HL-60/S4 treated with retinoic acid at 250 ng/mL for 4 days and 3 days (cell line): ENCODE data around the gene SLX4IP.
"Not testable (repeated sequence)": the region's sequence is repeated elsewhere in the genome, so short reads cannot be mapped to it uniquely, and the experiment has no call there.

Experiments used
- in situ Hi-C: fragments of 300-500 bp; cut with MboI; formaldehyde crosslinking; loops from 2 replicates; pipeline ENCODE4 v1.7.0; 2022; ENCODE audit warnings: low sequenced_read_pairs

The SLX4IP gene

GRCh38 chr20:10563935-10564492, 128.9 kb downstream of the SLX4IP start:
- in situ Hi-C loops: no loop called here

DNA sequence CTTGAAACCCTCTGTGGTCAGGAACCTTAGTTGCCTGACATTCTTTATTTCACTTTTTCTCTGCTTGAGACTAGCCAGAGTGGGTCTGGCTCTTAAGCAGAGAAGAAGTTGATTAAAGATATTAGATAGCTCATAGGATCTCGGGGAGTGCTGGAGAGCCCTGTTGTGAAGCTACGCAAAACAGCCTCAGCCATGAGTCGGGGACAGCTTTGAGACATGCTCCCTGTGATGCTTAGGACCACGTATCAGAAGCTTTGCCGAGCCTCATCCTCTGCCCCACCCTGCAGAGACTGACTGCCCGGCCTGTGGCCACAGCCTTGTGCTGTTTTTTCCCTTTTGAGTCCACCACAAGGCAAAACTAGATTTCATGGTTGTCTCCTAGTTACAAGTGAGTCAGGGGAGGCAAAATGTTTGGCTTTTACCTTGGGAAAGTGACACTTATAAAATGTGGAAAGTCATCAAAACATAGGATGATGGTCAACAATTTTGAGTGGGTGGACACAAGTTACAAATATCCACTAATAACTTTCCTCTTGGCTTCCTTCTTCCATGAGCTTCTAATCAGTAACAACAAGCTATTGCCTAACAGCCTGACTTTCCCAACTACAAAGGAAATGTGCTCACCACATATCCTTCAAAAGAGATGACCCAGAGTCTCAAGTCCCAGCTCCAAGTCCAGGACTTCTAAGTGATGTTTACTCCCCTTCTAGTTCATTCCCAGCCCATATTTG, 130.3 kb downstream of the SLX4IP start:
- in situ Hi-C loops: no loop called here

DNA sequence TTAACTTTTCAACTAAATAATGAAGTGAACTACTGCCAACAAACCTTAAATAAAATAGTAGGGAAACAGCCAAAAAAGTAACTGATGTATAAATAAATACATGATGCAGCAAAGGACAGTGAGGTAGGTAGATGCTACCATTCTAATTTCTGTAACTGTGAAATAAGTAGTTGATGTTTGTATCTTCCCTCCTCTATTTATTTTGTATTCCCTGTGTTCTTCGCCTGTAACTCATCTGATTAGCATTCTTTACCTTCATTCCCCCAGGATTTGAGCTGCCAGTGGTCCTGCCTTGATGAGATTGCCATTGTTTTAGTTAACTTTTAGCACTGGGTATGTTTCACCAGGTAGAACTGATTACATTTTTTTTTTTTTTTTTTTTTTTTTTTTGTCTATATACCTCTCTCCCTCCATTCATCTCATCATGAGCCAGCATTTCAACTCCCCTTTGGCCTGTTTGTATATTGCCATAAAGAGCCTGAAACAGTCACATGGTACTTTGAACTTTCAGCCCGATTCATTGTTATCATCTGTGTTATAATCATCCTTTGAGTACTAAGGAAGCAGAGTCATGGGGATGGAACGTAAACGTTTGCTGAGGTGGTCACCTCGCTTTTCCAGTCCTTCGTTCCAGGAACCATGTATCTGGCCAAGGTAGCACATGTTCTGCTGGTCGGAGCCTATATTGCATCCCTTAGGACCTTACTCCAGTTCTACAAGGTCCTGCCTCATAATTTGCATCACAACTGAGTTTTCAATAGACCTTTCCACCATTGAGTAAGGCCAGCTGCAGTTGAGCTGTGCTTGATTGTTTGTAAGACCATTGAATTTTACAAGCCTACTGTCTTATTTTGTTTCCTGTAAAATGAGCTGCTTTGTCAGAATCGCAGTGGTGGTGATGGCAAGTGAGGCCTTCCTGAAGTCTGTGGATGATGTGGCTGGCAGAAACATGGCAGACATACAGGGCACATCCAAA, 131.1 kb downstream of the SLX4IP start:
- in situ Hi-C loops: no loop called here

DNA sequence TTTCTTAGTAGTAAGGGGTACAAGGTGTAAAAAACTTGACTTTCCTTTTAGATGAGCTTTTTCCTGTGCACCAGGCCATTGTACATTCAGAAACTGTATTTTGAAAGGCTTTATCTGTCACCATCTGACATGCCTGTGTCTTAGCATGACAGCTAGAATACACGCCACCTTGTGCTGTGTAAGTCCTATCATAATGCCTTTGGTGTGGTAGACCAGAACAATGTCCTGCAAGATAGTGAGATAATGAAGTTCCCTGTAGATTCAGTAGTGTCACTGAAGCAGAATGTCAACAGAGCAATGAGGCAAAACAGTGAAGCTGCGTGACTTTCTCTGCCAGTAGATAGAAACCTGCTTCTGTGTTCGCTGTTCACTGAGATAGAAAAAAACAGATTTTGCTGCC, 132.9 kb downstream of the SLX4IP start:
- in situ Hi-C loops: no loop called here

- in situ Hi-C loops: no loop called here
These were observed 136.3 kb downstream of the SLX4IP start for GRCh38 chr20:10571313-10571815.

DNA sequence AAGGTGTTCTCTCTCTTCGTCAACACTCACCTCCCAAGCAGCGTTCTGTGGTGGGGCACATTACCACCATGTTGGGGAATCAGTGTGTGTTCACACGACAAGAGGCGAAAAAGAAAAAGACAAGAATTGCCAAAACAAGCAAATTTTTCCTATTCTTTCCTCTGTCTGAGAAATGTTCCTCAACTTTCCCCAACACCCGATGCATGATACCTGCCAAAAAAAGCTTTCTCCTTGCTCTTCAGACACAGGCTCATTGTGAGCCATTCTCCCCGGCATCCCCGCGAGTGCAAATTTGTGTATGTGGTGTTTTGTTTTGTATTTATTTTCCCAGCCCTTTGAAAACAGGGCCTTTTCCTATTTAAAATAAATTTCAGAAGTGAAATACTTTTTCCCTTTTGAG, 137.7 kb downstream of the SLX4IP start:
- in situ Hi-C loops: no loop called here

DNA sequence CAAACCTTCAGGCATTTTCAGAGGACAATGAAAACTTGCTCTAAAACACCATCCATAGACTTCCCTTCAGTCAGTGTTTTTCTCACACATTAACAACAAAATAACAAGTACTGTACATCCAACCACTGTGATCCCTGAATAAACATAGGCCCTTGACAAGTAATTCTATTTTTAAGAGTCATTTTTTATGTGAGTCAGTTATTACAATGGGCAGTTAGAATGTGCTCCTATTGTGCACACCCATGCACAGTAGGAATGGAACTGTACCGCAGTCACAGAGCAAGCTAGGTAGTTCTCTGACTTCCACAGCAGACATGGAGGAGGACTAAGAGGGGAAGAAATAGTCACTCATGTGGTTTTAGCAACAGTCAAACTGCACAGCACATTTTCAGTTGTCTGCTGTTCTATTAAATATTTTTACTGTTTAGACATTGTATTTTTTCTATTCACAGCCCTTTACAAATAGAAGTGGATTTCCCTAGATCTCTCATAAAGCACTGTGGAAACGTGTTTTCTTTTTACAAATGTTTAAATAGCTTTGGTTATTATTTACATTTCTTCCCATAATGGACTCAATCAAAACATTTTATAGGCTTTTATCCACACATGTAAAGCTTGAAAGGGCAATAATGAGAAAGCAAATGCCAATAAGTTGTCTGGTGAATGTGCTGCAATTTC, 138.3 kb downstream of the SLX4IP start:
- in situ Hi-C loops: no loop called here

DNA sequence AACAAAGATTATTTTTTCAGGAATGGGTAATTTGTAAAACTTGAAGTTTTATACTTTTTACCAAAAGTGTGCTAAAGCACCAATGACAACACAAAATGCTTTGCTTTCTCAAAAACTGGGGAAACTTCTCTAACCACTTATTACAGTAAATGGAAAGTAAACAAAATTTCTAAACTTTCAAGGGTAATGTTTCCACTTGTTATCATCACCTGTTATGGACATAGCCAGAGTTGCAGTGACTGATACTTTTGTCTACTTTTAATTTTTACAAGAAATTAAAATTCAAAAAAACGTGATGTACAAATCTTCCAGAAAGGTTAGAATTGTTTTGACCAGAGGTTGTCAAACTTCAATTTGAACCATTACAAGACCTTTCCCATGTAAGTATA, 138.8 kb downstream of the SLX4IP start:
- in situ Hi-C loops: no loop called here

DNA sequence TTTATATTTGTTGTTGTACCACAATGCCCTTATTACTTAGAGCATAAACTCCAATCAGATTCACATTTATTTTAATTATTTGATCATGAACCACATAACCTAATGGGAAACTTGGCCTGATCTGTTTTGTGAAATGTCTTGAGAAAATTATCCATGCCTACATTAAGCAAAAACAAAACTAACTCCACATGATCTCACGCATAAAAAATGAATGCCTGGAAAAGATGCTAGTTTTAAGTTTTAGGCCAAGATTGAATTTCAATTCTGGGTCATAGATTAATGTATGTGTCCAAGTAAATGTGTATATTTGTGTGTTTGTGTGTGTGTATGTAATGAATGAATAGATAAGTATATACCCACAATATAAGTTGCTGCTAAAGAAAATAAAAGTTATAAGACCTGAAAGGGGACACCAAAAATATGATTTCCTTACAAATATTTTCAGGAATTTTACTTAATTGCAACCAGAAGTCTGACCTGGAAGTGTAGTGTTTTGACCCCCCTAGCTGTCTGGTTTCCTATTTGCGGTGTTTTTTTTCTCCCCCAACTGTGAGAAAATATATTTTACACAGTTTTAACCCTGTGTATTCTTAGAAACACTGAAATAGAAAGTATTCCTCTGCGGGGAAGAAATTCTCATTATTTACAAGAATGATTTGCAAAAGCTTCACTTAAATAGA, 141.4 kb downstream of the SLX4IP start:
- in situ Hi-C loops: no loop called here

DNA sequence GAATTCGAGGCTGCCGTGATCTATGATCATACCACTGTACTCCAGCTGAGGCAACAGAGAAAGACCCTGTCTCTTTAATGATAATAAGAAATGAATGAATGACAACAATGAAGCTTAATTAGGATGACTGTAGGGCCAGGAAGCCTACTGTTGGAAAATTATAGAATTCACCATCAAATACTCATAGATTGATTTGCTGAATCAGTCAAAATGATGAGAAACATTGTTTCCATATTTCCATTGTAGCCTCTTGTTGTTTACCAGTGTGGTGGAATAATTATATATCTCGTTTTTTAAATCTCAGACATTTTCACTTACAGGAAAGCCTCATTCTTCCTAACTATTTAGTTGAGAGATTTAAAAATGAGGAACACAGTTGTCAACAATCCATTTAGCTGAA, 142.5 kb downstream of the SLX4IP start:
- in situ Hi-C loops: no loop called here

DNA sequence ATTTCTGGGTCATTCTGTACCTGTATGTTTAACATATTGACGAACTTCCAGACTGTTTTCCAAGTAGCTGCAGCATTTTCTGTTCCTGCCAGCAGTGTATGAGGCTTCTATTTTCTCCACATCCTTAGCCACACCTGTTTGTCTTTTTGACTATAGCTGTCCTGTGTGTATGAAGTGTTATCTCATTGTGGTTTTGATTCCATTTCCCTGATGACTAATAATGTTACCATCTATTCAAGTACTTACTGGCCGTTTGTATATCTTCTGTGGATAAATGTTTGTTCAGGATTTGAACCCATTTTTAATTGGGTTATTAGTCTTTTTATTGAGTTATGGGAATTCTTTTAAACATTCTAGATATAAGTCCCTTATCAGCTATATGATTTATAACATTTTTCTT, 143.5 kb downstream of the SLX4IP start:
- in situ Hi-C loops: no loop called here

- in situ Hi-C loops: no loop called here
These were observed 144.8 kb downstream of the SLX4IP start for GRCh38 chr20:10579942-10580341.

DNA sequence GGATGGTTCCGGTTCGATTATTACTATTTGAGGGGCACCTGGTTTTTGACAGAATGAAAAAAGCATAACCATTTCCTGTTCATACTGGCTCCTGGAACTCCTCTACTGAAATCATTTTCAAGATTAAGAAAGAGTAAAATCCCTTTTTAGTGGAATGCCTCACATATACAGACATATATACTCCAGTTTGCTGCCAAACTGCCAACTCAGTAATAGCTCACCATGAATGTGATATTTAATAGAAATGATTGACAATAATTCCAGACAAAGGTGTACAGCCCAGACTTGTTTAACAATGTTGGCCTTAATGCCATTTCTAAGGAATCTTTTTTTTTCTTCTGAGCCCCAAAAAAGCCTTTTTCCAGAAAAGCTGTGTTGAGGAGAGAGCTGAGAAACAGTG, 145.6 kb downstream of the SLX4IP start:
- in situ Hi-C loops: no loop called here

GRCh38 chr20:10581823-10582222, 146.7 kb downstream of the SLX4IP start:
- in situ Hi-C loops: no loop called here

DNA sequence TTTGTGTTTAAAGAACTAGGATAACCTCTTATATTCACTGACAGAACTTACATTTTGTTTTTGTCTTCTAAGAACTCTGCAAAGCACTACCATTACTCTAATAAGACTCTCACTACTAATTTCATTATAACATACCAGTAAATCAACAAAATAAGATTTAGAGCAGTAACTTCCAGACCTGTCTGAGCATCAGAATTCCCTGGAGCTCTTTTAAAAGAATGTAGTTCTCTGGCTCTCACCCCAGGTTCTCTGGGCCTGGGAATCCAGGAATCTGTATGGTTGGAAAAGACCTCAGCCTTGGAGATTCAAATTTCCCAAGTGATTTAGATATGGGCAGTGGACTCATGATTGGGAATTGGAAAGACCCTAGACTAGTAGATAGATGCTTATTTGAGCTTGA, 149.3 kb downstream of the SLX4IP start:
- in situ Hi-C loops: no loop called here

DNA sequence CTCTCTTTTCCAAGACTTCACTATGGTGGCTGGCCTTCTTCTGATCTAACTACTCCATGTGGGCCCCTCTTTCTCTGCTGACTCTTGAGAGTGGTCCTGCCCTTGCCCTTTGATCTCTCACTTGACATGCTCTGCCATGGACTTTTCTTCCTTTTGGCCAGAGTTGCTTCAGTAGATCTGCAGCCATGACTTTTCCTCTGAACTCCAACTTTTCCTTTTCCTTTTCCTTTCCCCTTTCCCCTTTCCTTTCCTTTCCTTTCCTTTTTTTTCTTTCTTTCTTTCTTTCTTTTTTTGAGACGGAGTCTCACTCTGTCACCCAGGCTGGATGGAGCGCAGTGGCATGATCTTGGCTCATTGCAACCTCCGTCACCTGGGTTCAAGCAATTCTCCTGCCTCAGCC, 150.2 kb downstream of the SLX4IP start:
- in situ Hi-C loops: no loop called here

DNA sequence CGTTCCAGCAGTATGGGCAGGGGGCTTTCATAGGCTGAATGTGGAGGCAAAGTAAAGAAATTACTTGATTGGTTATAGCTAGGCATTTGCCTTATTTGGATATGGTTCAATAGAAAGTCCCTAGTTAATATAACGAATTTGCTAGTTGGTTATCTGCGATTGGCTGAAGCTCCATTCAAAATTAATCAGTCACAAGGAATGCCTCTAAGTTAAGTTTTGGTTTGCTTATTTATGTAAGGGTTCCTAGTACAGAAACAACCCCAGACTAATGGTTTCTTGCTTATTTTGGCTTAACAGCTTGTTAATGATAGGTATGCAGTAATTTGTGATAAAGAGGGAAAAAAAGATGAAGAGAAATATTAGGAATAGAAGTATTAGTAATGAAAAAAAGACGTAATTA, 151.2 kb downstream of the SLX4IP start:
- in situ Hi-C loops: no loop called here

DNA sequence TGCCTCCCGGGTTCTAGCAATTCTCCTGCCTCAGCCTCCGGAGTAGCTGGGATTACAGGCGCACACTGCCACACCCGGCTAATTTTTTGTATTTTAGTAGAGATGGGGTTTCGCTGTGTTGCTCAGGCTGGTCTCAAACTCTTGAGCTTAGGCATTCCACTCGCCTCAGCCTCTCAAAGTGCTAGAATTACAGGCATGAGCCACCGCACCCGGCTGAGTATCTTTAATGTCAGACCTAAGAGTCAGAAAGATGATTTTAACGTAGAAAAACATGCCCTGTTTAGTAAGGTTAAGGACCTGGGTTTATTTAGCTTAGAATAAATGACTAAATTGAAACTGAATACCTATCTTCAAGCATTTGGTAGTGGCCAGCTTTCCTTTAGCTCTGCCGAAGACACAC, 155.3 kb downstream of the SLX4IP start:
- in situ Hi-C loops: not testable (repeated sequence)

GRCh38 chr20:10590950-10591671, 156.0 kb downstream of the SLX4IP start:
- in situ Hi-C loops: no loop called here
